ENCODE results near the gene CCDC51.

CCDC51 gene

GRCh38 chr3:48432411-48433371 lies 7.2 kb downstream of the CCDC51 start:
- no peak for DNase-seq

GRCh38 chr3:48431224-48432029 lies 8.5 kb downstream of the CCDC51 start:
- DNase-seq = no peak

GRCh38 chr3:48430708-48431101 lies 9.2 kb downstream of the CCDC51 start:
- DNase-seq = no peak

- no peak for DNase-seq
Measured at GRCh38 chr3:48429960-48430707, 9.8 kb downstream of the CCDC51 start, which contains the start of gene PLXNB1. Gene PLXNB1, minus strand, starts transcription at chr3:48430086. Its CDS starts 5,475 bp downstream, at chr3:48424611.

- peak; percentile 27 to 49 (median 36) for DNase-seq
Measured at GRCh38 chr3:48429317-48429959, 10.5 kb downstream of the CCDC51 start.

- no peak for DNase-seq
Measured at GRCh38 chr3:48428572-48429316, 11.2 kb downstream of the CCDC51 start.

GRCh38 chr3:48428088-48428571 lies 11.8 kb downstream of the CCDC51 start:
- DNase-seq = no peak

GRCh38 chr3:48427630-48427962 lies 12.3 kb downstream of the CCDC51 start:
- no peak for DNase-seq

- DNase-seq = no peak
Measured at GRCh38 chr3:48426944-48427629, 12.8 kb downstream of the CCDC51 start.

GRCh38 chr3:48426401-48426909 lies 13.5 kb downstream of the CCDC51 start:
- DNase-seq = no peak

- DNase-seq = no peak
Measured at GRCh38 chr3:48425281-48425812, 14.6 kb downstream of the CCDC51 start.

GRCh38 chr3:48423883-48424695 lies 15.8 kb downstream of the CCDC51 start:
- DNase-seq = no peak

- DNase-seq = no peak
Measured at GRCh38 chr3:48423241-48423882, 16.6 kb downstream of the CCDC51 start.

GRCh38 chr3:48422681-48423080 lies 17.2 kb downstream of the CCDC51 start:
- no peak for DNase-seq

- DNase-seq = no peak
Measured at GRCh38 chr3:48422272-48422671, 17.6 kb downstream of the CCDC51 start.

GRCh38 chr3:48420561-48420960 lies 19.4 kb downstream of the CCDC51 start:
- no peak for DNase-seq

- DNase-seq = no peak
Measured at GRCh38 chr3:48419597-48419996, 20.3 kb downstream of the CCDC51 start.

- no peak for DNase-seq
Measured at GRCh38 chr3:48419149-48419548, 20.8 kb downstream of the CCDC51 start.

GRCh38 chr3:48418651-48419050 lies 21.3 kb downstream of the CCDC51 start:
- DNase-seq = no peak

Measured in activated CD4-positive, CD25-positive, alpha-beta regulatory T cell (primary cell).